Measurements from ENCODE around the gene TSPO.

The TSPO gene

GRCh38 chr22:43174941-43175531 lies 23.7 kb downstream of the TSPO start:
- no peaks in the 10 kb centered on the region for H3K9me3 ChIP-seq (ENCODE audit: low read length)
- no peaks in the 10 kb centered on the region for H3K79me2 ChIP-seq (ENCODE audit: insufficient read depth, low read length)
- no peak overlapping the region for H3K9ac ChIP-seq (ENCODE audit: low read length)
- H3K4me2 ChIP-seq (ENCODE audit: low read length): no peak overlapping the region
- H2AFZ ChIP-seq (ENCODE audit: low read length): no peak overlapping the region
- no peak overlapping the region for H3K27ac ChIP-seq (ENCODE audit: low read depth, low read length, poor library complexity, severe bottlenecking)
- no peaks in the 10 kb centered on the region for H3F3A ChIP-seq (ENCODE audit: insufficient read depth, low read length)
- H3K4me1 ChIP-seq (ENCODE audit: insufficient read depth, low read length, severe bottlenecking): no peaks in the 10 kb centered on the region
- H4K20me1 ChIP-seq (ENCODE audit: insufficient read depth, low read length): no peaks in the 10 kb centered on the region
- no peaks in the 10 kb centered on the region for H3K9me2 ChIP-seq (ENCODE audit: low read depth, low read length)
- H3K36me3 ChIP-seq (ENCODE audit: insufficient read depth, low read length): peaks cover 89% of the 10 kb centered on the region
- no peak overlapping the region for H3K4me3 ChIP-seq (ENCODE audit: low read depth, low read length, poor library complexity, severe bottlenecking)
- H3K27me3 ChIP-seq (ENCODE audit: insufficient read depth, low read length): no peaks in the 10 kb centered on the region
- TF ChIP-seq CTCF (IDR thresholded peaks at IDR 0.05; ENCODE audit: low read length) (no peak), EZH2 (IDR thresholded peaks at IDR 0.05; ENCODE audit: borderline replicate concordance, low read length) (no peak)

GRCh38 chr22:43176090-43176489 lies 24.7 kb downstream of the TSPO start:
- Histone ChIP-seq H3K27me3 (ENCODE audit: insufficient read depth, low read length) (no peaks in the 10 kb centered on the region), H3K4me2 (ENCODE audit: low read length) (no peak overlapping the region), H3K4me1 (ENCODE audit: insufficient read depth, low read length, severe bottlenecking) (no peaks in the 10 kb centered on the region), H3K79me2 (ENCODE audit: insufficient read depth, low read length) (no peaks in the 10 kb centered on the region), H3K27ac (ENCODE audit: low read depth, low read length, poor library complexity, severe bottlenecking) (no peak overlapping the region), H3K36me3 (ENCODE audit: insufficient read depth, low read length) (peaks cover 89% of the 10 kb centered on the region), H3K9me2 (ENCODE audit: low read depth, low read length) (no peaks in the 10 kb centered on the region), H3K9me3 (ENCODE audit: low read length) (no peaks in the 10 kb centered on the region), H3K4me3 (ENCODE audit: low read depth, low read length, poor library complexity, severe bottlenecking) (no peak overlapping the region), H3K9ac (ENCODE audit: low read length) (no peak overlapping the region), H4K20me1 (ENCODE audit: insufficient read depth, low read length) (no peaks in the 10 kb centered on the region), H2AFZ (ENCODE audit: low read length) (no peak overlapping the region), H3F3A (ENCODE audit: insufficient read depth, low read length) (no peaks in the 10 kb centered on the region)
- TF ChIP-seq EZH2 (IDR thresholded peaks at IDR 0.05; ENCODE audit: borderline replicate concordance, low read length): no peak
- no peak for TF ChIP-seq CTCF (IDR thresholded peaks at IDR 0.05; ENCODE audit: low read length)

DNA sequence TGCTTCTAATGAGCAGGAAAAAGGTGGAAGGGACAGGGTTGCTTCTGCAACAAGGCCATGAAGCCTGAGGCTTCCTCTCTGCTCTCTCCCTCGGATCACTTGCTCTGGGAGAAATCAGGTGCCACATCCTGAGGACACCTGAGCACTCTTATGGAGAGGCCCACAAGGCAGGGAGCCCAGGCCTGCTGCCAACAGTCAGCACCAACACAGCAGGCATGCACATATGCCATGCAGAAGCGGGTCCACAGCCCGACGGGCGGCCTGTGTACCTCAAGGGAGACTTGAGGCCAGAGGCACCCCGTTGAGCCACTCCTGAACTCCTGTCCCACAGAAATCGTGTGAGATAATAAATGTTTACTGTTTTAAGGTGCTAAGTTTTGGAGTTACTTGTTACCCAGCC lies 26.1 kb downstream of the TSPO start:
- Histone ChIP-seq H3K36me3 (ENCODE audit: insufficient read depth, low read length) (peaks cover 89% of the 10 kb centered on the region), H3F3A (ENCODE audit: insufficient read depth, low read length) (no peaks in the 10 kb centered on the region), H3K4me3 (ENCODE audit: low read depth, low read length, poor library complexity, severe bottlenecking) (no peak overlapping the region), H4K20me1 (ENCODE audit: insufficient read depth, low read length) (no peaks in the 10 kb centered on the region), H3K9me2 (ENCODE audit: low read depth, low read length) (no peaks in the 10 kb centered on the region), H3K27ac (ENCODE audit: low read depth, low read length, poor library complexity, severe bottlenecking) (no peak overlapping the region), H3K27me3 (ENCODE audit: insufficient read depth, low read length) (no peaks in the 10 kb centered on the region), H3K79me2 (ENCODE audit: insufficient read depth, low read length) (no peaks in the 10 kb centered on the region), H3K9ac (ENCODE audit: low read length) (no peak overlapping the region), H3K4me2 (ENCODE audit: low read length) (no peak overlapping the region), H3K4me1 (ENCODE audit: insufficient read depth, low read length, severe bottlenecking) (no peaks in the 10 kb centered on the region), H3K9me3 (ENCODE audit: low read length) (no peaks in the 10 kb centered on the region), H2AFZ (ENCODE audit: low read length) (no peak overlapping the region)
- TF ChIP-seq EZH2 (IDR thresholded peaks at IDR 0.05; ENCODE audit: borderline replicate concordance, low read length) (no peak), CTCF (IDR thresholded peaks at IDR 0.05; ENCODE audit: low read length) (no peak)

Data from OCI-LY1 (cell line).